Liver (tissue), 3 donors: ENCODE measurements around the gene CASP14.

Experiments
- CTCF ChIP-seq: fragments of 150-350 bp; IDR thresholded peaks from 2 replicates; pipeline ENCODE4 v1.5.1; 2017; ENCODE audit warnings: improper control_type of control experiment, low read depth, low read length; ENCODE audit not compliant: missing input control
- EGR1 ChIP-seq, 2 donors: IDR thresholded peaks; 2 replicates each; pipeline ENCODE4 v1.6.1; 2016 to 2018; ENCODE audit warnings: antibody characterized with exemption in 2 of 2, low read depth in 2 of 2
- GABPA ChIP-seq, 2 donors: IDR thresholded peaks in 1 of 2; conservative IDR thresholded peaks in 1 of 2; 2 replicates each; pipeline ENCODE4 v1.6.1; 2016; ENCODE audit warnings: antibody characterized with exemption in 2 of 2, mild to moderate bottlenecking in 1 of 2, moderate library complexity in 1 of 2
- JUND ChIP-seq, 2 donors: IDR thresholded peaks; 2 replicates each; pipeline ENCODE4 v1.6.1; 2016; ENCODE audit warnings: antibody characterized with exemption in 2 of 2
- MAX ChIP-seq: IDR thresholded peaks from 2 replicates; pipeline ENCODE4 v1.6.1; 2016; ENCODE audit warnings: antibody characterized with exemption
- RAD21 ChIP-seq, 2 donors: IDR thresholded peaks; 2 replicates each; pipeline ENCODE4 v1.6.1; 2016; ENCODE audit warnings: antibody characterized with exemption in 2 of 2, mild to moderate bottlenecking in 2 of 2
- REST ChIP-seq: IDR thresholded peaks from 2 replicates; pipeline ENCODE4 v1.6.1; 2016; ENCODE audit warnings: antibody characterized with exemption, mild to moderate bottlenecking
- SP1 ChIP-seq: IDR thresholded peaks from 2 replicates; pipeline ENCODE4 v1.6.1; 2018; ENCODE audit warnings: antibody characterized with exemption, mild to moderate bottlenecking
- TAF1 ChIP-seq: conservative IDR thresholded peaks from 2 replicates; pipeline ENCODE4 v1.6.1; 2016; ENCODE audit warnings: antibody characterized with exemption, mild to moderate bottlenecking
- YY1 ChIP-seq: IDR thresholded peaks from 2 replicates; pipeline ENCODE4 v1.6.1; 2016; ENCODE audit warnings: antibody characterized with exemption, mild to moderate bottlenecking
- TF ChIP-seq, protein P1 (sequence below): IDR thresholded peaks from 2 replicates; pipeline ENCODE4 v1.6.1; 2016; ENCODE audit warnings: antibody characterized with exemption
- TF ChIP-seq, protein P2 (sequence below): IDR thresholded peaks from 2 replicates; pipeline ENCODE4 v1.6.1; 2016; ENCODE audit warnings: antibody characterized with exemption
- donor health status: healthy.
- donor health status: healthy.

GRCh38 chr19:15008308-15008707 is 41.0 kb upstream of the CASP14 start:
- TF ChIP-seq CTCF, result no peak
- TF ChIP-seq TAF1, result no peak
- no peak for TF ChIP-seq RAD21 (IDR thresholded peaks at IDR 0.05)
- TF ChIP-seq EGR1 (IDR thresholded peaks at IDR 0.05; ENCODE audit: low read depth in 2 of 2), result no peak
- no peak for TF ChIP-seq MAX
- TF ChIP-seq, protein P1, sequence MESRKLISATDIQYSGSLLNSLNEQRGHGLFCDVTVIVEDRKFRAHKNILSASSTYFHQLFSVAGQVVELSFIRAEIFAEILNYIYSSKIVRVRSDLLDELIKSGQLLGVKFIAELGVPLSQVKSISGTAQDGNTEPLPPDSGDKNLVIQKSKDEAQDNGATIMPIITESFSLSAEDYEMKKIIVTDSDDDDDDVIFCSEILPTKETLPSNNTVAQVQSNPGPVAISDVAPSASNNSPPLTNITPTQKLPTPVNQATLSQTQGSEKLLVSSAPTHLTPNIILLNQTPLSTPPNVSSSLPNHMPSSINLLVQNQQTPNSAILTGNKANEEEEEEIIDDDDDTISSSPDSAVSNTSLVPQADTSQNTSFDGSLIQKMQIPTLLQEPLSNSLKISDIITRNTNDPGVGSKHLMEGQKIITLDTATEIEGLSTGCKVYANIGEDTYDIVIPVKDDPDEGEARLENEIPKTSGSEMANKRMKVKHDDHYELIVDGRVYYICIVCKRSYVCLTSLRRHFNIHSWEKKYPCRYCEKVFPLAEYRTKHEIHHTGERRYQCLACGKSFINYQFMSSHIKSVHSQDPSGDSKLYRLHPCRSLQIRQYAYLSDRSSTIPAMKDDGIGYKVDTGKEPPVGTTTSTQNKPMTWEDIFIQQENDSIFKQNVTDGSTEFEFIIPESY, result no peak
- TF ChIP-seq JUND (IDR thresholded peaks at IDR 0.05), result no peak
- TF ChIP-seq SP1, result no peak
- no peak for TF ChIP-seq REST
- TF ChIP-seq, protein P2, sequence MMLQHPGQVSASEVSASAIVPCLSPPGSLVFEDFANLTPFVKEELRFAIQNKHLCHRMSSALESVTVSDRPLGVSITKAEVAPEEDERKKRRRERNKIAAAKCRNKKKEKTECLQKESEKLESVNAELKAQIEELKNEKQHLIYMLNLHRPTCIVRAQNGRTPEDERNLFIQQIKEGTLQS, result no peak
- TF ChIP-seq YY1, result no peak
- no peak for TF ChIP-seq GABPA (IDR thresholded peaks at IDR 0.05 in 1 of 2, conservative IDR thresholded peaks at IDR 0.05 in 1 of 2)
